Vagina (tissue), 2 donors: ENCODE results near the gene MAN1C1.

Source experiments
- POLR2A ChIP-seq, 2 donors: fragments of 450-650 bp; IDR thresholded peaks; one replicate each; pipeline ENCODE4 v1.6.1; 2017; ENCODE audit warnings: antibody characterized with exemption in 2 of 2, mild to moderate bottlenecking in 2 of 2, moderate library complexity in 2 of 2
- TF ChIP-seq, protein P1 (sequence below), 3 experiments: fragments of 450-650 bp in 2 of 3; fragments of 200-600 bp in 1 of 3; sonication (generic) in 1 of 3; IDR thresholded peaks; one replicate each; pipeline ENCODE4 v1.5.1; 2017 to 2019; ENCODE audit warnings: antibody characterized with exemption in 3 of 3, mild to moderate bottlenecking in 2 of 3, moderate library complexity in 2 of 3

DNA sequence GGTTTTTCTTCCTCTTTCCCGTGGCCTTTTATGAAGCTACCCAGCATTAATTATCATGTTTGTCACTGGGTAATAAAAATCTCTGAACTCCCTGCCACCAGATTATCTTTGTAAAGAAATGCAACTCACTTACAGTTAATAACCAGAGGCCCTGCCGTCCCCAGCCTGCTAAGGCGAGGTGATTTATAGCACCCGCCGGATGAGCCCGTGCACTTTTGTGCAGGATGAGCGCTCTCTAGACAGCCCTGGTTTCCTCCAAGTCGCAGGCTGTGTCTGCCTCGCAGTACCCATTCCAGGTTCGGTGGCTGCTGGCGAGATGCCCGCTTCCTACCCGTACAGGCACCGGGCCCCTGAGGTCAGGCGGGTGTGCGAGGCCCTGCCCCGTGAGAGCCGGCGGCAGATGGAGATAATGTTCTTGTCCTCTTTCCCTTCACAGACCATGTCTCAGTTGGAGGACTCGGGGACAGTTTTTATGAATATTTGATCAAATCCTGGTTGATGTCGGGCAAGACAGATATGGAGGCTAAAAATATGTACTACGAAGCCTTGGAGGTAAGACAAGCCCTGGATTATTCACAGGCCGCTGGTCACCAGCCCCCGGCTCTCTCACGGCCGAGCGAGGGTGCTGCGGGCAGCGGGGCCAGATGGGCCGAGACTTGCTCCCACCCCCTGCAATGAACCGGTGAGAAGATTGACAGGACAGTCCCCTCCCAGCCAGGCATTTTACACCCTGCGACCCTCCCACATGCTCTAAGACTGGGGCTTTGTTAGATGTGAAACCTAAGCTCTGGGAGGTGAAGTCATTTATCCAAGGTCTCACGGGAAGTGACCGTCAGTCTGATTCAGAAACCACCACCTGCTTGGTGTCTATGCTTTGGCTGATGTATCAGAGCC, 154.9 kb downstream of the MAN1C1 start:
- no peak for TF ChIP-seq POLR2A (IDR thresholded peaks at IDR 0.05)
- TF ChIP-seq, protein P1, sequence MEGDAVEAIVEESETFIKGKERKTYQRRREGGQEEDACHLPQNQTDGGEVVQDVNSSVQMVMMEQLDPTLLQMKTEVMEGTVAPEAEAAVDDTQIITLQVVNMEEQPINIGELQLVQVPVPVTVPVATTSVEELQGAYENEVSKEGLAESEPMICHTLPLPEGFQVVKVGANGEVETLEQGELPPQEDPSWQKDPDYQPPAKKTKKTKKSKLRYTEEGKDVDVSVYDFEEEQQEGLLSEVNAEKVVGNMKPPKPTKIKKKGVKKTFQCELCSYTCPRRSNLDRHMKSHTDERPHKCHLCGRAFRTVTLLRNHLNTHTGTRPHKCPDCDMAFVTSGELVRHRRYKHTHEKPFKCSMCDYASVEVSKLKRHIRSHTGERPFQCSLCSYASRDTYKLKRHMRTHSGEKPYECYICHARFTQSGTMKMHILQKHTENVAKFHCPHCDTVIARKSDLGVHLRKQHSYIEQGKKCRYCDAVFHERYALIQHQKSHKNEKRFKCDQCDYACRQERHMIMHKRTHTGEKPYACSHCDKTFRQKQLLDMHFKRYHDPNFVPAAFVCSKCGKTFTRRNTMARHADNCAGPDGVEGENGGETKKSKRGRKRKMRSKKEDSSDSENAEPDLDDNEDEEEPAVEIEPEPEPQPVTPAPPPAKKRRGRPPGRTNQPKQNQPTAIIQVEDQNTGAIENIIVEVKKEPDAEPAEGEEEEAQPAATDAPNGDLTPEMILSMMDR (IDR thresholded peaks at IDR 0.05), result no peak
